ENCODE measurements around the gene CST9L. TPM values are rescaled to one million over a fixed set of nuclear protein-coding genes. Genes with fewer than 3 reads are reported as not detected.

The CST9L gene
- total RNA-seq = not detected

GRCh38 chr20:23568320-23568970 lies at the start of gene CST9L:
TSS of gene CST9L (minus strand) at chr20:23568484. CDS start at chr20:23568450, 34 bp downstream.

GRCh38 chr20:23605867-23606651 lies 37.8 kb upstream of the CST9L start, which contains the start of gene CST9:
TSS of gene CST9 (minus strand) at chr20:23605917. CDS start at chr20:23605864, 53 bp downstream.

Other genes with a start within 250 kb of the CST9L start
- gene NXT1, start 217.7 kb downstream of the CST9L start, total RNA-seq = 25.2 TPM
- 33.0 TPM for gene GZF1, start 206.3 kb downstream of the CST9L start, total RNA-seq
- 18.2 TPM for gene NAPB, start 147.0 kb downstream of the CST9L start, total RNA-seq
- gene CSTL1, start 128.8 kb downstream of the CST9L start, total RNA-seq = not detected
- gene CST11, start 115.6 kb downstream of the CST9L start, total RNA-seq = not detected
- gene CST8, start 77.4 kb downstream of the CST9L start, total RNA-seq = not detected
- gene CST9, start 37.4 kb upstream of the CST9L start, total RNA-seq = not detected
- 253 TPM for gene CST3, start 69.5 kb upstream of the CST9L start, total RNA-seq
- gene CST4, start 120.6 kb upstream of the CST9L start, total RNA-seq = not detected
- gene CST1, start 182.5 kb upstream of the CST9L start, total RNA-seq = not detected